ENCODE data around the gene RASA2. TPM values are rescaled to one million over a fixed set of nuclear protein-coding genes. Genes with fewer than 3 reads are reported as not detected.

Gene RASA2
- total RNA-seq, 1 experiment from 2014 or later: 14.5 TPM

- Histone ChIP-seq H3K27me3 (ENCODE audit: control insufficient read depth, insufficient read depth, low read length) (no peaks in the 10 kb centered on the region), H3K36me3 (ENCODE audit: control insufficient read depth, insufficient read depth, low read length) (peaks cover 10% of the 10 kb centered on the region; the same call in 1 of the 2 replicates), H3K27ac (ENCODE audit: low read length) (no peak overlapping the region), H3K4me1 (ENCODE audit: control insufficient read depth, insufficient read depth, low read length) (no peaks in the 10 kb centered on the region), H3K9me3 (ENCODE audit: control insufficient read depth, insufficient read depth, low read depth, low read length) (no peaks in the 10 kb centered on the region), H3K4me3 (ENCODE audit: low read depth in 2 of 2, low read length in 2 of 2) (no peak overlapping the region)
- TF ChIP-seq REST (IDR thresholded peaks at IDR 0.05; ENCODE audit: insufficient read depth in 1 of 2, low read depth in 2 of 2, low read length in 1 of 2) (no peak), SIN3A (IDR thresholded peaks at IDR 0.05; ENCODE audit: borderline replicate concordance, insufficient read depth, low read depth, low read length) (no peak), TCF7L2 (IDR thresholded peaks at IDR 0.05; ENCODE audit: low read depth, low read length) (no peak)
- in situ Hi-C loops (cut with HindIII; ENCODE audit: low pct_unique_long_range_greater_than_20kb, low sequenced_read_pairs) (no loop called here), intact Hi-C loops (cut with micrococcal nuclease; ENCODE audit: unreplicated experiment) (no loop called here)
- ChIA-PET POLR2A (interaction anchor here (0.6 to 0.7 kb wide), 2 partner anchors 11 to 54 kb away, joined by 3 read pairs; no protein-coding TSS in a partner anchor), CTCF (interaction anchor here (0.6 to 1.5 kb wide), 4 partner anchors 10 to 32 kb away, joined by 3 to 5 read pairs (median 4); no protein-coding TSS in a partner anchor)
- BruUV-seq (replicated peaks): no TSS peak
- DNase-seq (ENCODE audit: low read depth, low spot score) (no peak), ATAC-seq (no peak)
These were observed 44.4 kb upstream of the RASA2 start for GRCh38 chr3:141442446-141442845.

- ChIA-PET CTCF (interaction anchor here (1.2 kb wide), 1 partner anchor 12 kb away, joined by 3 read pairs; no protein-coding TSS in a partner anchor), POLR2A (no interaction called here)
- intact Hi-C loops (cut with micrococcal nuclease; ENCODE audit: unreplicated experiment): no loop called here
- in situ Hi-C loops (cut with HindIII; ENCODE audit: low pct_unique_long_range_greater_than_20kb, low sequenced_read_pairs): no loop called here
- Histone ChIP-seq H3K27me3 (ENCODE audit: control insufficient read depth, insufficient read depth, low read length) (no peaks in the 10 kb centered on the region), H3K36me3 (ENCODE audit: control insufficient read depth, insufficient read depth, low read length) (peaks cover 10% of the 10 kb centered on the region; the same call in 1 of the 2 replicates), H3K4me3 (ENCODE audit: low read depth in 2 of 2, low read length in 2 of 2) (no peak overlapping the region), H3K9me3 (ENCODE audit: control insufficient read depth, insufficient read depth, low read depth, low read length) (no peaks in the 10 kb centered on the region), H3K4me1 (ENCODE audit: control insufficient read depth, insufficient read depth, low read length) (no peaks in the 10 kb centered on the region), H3K27ac (ENCODE audit: low read length) (no peak overlapping the region)
- no peak for ATAC-seq
- no peak for DNase-seq (ENCODE audit: low read depth, low spot score)
- no peak for TF ChIP-seq POLR2AphosphoS5 (IDR thresholded peaks at IDR 0.05; ENCODE audit: low read depth, low read length)
- TF ChIP-seq TCF7L2 (IDR thresholded peaks at IDR 0.05; ENCODE audit: low read depth, low read length): no peak
- no peak for TF ChIP-seq REST (IDR thresholded peaks at IDR 0.05; ENCODE audit: insufficient read depth in 1 of 2, low read depth in 2 of 2, low read length in 1 of 2)
- no peak for TF ChIP-seq SIN3A (IDR thresholded peaks at IDR 0.05; ENCODE audit: borderline replicate concordance, insufficient read depth, low read depth, low read length)
- TF ChIP-seq CTCF (IDR thresholded peaks at IDR 0.05): no peak
- BruUV-seq (replicated peaks): no TSS peak
These were observed 43.9 kb upstream of the RASA2 start for GRCh38 chr3:141442914-141443313.
